Effector CD8-positive, alpha-beta T cell (primary cell): ENCODE data around the gene TRIP6.

Experiments
- DNase-seq: peaks from one replicate; lab custom pipeline; 2025; lab: John Stamatoyannopoulos, UW
- total RNA-seq, 4 experiments: gene quantifications; one replicate each; lab custom pipeline; 2026; lab: John Stamatoyannopoulos, UW

Gene TRIP6, protein sequence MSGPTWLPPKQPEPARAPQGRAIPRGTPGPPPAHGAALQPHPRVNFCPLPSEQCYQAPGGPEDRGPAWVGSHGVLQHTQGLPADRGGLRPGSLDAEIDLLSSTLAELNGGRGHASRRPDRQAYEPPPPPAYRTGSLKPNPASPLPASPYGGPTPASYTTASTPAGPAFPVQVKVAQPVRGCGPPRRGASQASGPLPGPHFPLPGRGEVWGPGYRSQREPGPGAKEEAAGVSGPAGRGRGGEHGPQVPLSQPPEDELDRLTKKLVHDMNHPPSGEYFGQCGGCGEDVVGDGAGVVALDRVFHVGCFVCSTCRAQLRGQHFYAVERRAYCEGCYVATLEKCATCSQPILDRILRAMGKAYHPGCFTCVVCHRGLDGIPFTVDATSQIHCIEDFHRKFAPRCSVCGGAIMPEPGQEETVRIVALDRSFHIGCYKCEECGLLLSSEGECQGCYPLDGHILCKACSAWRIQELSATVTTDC
- total RNA-seq = 6.1 to 12.4 (median 9.5) reads per million in 4 experiments

DNA sequence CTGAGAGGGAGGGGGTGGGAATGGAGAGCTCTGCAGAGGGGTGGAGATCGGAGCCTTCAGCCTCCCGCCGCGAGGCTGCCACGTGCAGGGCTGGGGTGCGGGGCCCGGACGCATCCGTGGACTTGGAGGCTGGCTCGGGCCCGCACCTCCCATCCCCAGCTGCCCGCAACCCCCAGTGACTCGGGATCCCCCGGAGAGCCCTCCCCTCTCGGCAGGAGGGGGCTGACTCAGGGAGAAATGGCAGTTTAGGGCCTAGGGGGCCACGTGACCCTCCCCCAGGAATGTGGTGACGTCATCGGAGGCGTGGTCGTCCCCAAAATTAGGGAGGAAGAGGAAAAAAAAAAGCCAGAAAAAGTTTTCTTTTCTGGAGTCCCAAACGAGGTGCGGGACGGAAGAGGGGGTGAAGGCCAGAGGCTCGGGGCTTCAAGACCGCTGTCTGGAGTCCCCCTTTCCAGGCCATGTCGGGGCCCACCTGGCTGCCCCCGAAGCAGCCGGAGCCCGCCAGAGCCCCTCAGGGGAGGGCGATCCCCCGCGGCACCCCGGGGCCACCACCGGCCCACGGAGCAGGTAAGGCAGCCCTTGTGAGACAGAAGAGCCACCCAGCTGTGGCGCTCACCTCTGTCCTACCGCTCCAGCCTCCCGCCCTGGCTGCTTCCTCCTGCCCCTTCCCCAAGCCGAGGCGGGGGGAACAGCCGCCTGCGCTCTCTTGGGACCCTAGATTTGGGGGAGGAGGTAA is at the start of gene TRIP6:
Gene TRIP6, plus strand, starts transcription at position 348 of the 736 bp plus-strand sequence. Its CDS starts 111 bp downstream, at position 459.
- peak; percentile 31 for DNase-seq

DNA sequence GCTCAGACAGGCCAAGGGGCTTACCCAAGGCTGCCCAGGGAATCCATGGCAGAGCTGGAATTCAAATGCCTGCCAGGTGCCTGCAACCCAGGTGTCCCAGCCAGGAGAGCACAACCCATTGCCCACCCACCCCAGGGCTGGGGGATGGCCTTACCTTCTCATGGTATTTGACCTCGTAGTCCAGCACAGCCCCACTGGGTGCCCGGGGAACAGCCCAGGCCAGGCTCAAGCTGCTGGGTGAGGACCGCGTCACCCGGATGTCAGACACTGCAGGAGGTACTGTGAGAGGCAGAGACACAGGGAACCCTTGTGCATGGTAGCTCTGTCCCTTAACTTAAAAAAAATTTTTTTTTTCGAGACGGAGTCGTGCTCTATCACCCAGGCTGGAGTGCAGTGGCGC is 48.8 kb upstream of the TRIP6 start:
- no peak for DNase-seq

DNA sequence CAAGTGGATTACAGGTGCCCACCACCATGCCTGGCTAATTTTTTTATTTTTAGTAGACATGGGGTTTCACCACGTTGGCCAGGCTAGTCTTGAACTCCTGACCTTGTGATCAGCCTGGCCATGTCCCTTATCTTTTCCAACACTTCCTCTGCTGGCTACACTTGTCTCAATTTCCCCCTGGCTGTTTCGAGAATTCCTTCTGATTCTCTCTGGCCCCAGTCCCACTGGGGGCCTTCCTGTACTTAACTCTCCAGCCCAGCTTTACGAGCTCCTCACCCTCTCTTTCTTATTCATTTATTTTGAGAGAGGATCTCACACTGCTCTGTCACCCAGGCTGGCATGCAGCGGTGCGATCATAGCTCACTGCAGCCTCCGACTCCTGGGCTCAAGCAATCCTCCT is 48.4 kb upstream of the TRIP6 start:
- DNase-seq = no peak

DNA sequence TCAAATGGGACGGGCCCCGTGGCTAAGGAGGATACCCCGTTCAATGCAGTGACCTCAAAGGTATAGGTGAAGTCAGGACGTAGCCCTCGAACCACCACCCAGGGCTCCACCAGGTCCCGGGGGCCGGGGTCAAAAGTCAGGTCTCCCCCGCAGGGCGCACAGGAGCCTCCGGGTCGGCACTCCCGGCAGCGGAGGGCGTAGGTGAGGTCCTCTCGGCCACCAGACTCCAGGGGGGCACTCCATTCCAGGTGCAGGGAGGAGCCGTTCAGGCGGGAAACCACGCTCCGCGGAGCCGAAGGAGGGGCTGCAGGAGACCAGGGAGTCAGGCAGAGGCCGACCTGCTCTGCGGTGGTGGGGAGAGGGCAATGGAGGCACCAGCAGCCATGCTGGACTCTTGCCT is 47.6 kb upstream of the TRIP6 start:
- no peak for DNase-seq

DNA sequence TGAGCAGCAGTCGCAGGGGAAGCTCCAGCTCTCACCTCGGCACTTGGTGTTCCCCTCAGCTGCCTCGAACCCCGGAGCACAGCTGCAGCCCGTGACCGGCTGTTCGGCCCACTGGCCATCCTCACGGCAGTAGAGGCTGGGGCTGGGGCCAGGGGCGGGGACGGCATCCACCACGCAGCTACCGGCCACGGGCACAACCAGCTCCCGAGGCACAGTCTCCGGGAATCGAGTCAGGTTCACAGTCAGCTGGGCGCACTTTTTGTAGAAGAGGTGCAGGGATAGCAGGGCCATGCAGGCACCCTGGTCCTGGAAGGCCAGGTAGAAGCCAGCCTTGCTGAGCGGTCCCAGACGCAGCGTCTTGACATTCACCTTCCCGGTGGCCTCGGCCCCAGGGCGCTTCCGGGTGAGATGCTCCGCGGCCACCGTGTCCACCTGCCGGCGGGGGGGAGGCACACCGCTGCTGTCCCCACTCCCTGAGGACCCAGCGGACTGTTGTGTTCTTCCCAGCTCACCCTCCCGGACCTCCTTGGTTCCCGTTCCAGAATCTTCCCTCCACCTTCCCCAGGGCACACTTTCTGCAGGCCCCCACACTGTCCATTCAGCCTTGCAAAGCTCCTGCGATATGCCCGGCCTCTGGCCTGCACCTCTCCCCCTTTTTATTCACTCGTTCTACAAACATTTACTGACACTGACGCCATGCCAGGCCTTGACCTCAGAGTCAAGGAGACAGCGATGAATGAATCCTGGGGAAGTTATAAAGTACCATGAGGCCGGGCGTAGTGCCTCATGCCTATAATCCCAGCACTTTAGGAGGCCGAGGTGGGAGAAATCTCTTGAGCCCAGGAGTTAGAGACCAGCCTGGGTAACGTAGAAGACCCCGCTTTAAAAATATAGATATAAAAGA is 44.7 kb upstream of the TRIP6 start:
- DNase-seq = no peak

DNA sequence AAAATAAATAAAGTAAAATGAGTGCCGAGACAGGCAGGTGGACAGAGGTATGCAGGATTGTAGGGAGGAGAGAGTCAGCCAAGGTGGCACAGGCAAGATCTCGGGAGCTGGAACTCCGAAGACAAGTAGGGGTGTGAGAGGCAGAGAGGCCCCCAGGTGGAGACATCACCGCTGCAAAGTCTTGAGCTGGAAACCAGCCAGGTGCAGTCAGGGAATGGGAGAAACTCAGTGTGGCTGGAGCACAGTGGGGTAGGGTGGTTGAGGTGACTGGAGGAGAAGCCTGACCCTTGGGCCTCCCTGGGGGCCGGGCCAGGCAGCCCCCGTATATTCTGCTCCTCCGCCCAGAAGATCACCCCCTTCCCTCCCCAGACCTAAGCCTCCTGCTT is 44.1 kb upstream of the TRIP6 start:
- DNase-seq = no peak

DNA sequence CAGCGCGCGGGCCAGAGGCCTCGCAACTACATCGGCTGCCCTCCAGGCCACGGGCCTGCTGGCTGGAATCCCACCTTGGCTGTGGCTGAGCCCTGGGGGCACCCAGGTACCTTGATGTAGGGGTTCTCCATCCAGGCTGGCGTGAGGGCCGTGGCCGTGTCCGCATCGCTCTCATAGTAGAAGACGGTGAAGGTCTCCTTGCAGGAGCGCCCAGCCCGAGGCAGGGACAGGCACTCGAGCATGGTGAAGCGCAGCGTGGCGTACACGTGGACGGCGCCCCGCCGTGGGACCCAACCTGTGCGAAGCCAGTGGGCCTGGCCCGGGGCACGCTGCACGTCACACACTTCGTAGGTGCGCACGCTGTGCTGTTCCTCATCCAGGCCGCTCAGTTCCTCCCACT is 43.7 kb upstream of the TRIP6 start:
- no peak for DNase-seq

DNA sequence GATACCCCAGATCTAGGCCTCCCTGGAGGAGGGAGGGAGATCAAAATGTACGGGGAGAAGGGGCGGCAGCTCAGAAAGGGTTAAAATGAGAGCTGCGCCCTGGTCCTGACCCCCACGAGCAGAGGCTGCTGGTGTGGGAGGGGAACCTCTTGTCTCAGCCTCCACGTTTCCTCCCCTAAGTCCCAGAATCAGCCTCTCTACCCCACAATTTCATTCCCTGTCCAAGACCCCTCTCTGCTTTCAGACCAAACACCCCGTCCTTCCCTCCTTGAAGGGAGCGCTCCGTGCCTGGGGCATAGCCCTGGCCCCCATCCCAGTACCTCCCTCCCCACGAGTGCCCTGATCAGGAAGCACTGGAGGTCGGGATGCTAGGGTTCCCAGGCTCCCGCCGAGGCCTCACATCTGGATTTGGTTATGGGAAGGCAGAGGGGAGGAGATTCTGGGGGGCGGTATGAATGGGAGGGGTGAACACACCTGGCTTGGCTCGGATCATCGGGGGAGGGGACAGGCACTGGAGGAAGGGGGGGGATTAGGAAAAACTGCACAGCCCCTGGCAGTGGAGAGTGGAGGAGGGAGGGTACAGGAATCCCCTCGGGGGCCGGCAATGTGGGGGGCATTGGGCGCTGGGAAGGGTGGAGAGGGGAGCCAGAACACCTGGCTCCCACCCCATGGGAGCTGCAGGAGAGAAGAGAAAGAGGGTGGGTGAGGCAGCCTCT is 42.5 kb upstream of the TRIP6 start:
- no peak for DNase-seq

DNA sequence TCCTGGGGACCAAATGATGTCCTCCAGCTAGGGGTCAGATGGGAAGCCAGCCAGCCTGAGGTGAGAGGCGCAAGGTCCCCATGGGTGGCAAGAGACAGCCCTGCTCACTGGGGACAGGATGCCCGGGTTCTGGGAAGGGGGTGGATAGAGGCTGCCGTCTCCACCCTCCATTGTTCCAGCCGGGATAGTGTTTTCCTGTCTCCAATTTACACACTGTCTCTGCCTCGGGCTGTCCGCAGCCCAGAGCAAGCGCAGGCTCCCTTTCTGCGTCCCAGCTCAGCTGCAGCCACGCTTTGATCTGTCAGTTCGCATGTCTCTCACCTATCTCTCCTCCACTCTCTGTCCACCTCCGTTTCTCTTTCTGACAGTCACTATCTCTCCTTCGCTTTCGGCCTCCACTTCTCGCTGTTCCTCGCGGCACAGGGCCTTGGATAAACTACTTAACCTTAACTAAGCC is 41.9 kb upstream of the TRIP6 start:
- no peak for DNase-seq

DNA sequence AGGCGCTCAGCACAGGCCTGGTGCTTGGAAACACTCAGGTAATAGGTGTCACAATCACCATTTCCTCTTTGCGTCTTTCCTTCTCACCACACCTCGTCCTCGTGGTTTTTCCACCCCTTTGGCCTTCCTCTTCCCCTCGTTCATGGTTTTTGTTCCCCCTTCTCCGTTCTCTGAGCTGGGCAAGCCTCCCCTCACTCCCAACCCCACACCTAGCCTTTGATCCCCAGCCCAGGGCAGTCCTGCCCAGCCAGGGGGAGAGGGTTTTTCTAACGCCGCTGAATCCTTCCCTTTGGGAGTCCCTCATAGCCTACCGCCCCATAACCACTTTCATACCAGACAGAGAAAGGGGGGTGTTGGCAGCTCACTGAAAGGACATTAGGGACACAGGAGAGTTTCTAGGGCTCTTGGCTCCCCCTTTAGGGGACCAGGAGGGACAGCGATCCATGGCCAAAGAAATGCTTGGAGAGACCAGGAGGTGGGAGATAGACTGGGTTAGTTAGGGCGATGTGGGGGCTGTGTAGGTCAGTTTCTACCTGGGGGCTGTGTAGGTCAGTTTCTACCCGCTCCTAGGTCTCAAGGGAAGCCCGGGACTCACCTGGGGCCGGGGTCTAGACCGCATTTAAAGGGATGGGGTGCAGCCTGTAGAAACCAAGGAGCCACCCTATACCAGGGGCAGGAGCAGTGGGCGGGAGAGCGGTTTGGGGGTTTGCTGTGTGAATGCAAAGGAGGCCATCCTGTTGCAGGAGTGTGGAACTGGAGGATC is 41.3 kb upstream of the TRIP6 start:
- DNase-seq = no peak

DNA sequence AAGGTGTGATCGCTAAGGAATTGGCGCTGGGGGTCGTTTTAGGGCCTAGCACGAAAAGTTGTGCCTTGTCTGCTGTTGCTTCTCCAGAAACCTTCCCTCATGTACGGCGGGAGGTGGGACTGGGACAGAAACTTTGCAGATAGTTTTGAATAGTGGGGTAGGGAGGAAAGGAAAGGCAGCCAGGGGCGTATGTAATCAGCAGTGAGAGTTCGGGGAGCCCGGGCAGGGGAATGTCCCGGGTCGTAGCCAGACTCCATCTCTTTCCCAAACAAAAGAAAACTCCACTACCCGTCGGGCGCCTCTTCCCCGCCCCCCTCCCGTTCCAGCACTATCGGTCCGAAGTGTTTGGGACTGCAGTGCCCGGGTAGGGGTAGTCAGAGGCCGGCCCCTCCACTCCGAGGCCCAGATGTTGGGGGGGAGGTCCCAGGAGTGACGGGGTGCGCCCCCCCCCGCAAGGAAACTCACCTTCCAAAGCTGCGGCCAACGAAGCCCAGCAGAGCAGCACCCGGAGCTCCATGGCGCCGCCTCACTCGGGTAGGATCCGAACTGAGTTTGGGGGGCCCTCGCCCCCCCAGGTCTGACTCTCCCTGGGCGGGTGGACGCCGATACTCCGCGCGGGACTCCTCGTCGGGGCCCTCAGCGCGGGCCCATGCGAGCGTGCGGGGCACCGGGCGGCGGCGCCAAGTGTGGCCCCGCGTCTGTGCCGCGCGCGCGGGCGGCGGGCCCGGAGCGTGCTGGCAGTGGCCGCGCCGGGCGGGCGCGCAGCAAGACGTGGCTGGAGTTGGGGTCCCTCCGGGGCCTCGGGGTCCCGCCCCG is 40.5 kb upstream of the TRIP6 start:
- DNase-seq = no peak

DNA sequence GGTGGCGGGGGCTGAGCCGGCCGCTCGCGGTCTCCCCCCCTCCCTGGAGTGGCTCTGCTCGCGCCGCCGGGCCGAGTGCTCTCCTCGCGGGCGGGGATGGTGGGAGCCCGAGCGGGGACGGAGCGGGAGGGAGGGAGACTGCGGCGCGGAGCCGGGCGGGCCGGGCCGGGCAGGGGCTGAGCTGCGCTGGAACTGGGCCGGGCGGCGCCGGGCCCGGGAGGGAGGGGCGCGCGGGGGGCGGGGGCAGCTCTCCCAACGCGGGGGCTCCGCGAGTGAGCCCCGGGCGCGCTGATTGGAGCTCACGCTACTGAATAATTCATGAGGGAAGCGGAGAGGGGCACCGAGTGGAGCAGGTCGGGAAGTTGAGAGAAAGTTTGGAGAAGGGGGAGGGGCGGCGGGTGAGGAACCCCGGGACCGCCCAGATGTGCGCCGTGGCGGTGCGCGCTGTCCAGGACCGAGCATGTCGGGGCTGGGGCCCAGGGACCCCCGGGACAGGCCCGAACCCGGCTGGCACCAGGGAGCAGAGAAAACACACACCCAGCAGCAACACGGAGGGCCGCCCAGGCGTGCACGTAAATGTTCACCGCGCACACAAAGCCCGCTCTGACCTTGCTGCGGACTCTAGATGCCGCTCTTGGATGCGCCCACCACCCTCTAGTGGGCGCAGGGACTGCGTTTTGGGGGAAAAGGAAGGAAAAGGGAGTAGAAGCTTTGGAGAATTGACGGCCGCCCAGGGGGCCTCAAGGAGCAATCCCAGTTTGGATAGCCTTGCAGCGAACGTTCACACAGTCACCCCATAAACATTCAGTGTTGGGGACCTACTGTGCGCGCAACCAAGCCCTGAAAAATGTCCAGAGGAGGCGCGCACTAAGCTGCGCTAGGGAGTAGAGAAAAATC is 39.6 kb upstream of the TRIP6 start, which contains the start of gene EPHB4:
Gene EPHB4, minus strand, starts transcription at position 194 of the 897 bp plus-strand sequence. CDS start 493 bp downstream, outside the sequence.
- no peak for DNase-seq

DNA sequence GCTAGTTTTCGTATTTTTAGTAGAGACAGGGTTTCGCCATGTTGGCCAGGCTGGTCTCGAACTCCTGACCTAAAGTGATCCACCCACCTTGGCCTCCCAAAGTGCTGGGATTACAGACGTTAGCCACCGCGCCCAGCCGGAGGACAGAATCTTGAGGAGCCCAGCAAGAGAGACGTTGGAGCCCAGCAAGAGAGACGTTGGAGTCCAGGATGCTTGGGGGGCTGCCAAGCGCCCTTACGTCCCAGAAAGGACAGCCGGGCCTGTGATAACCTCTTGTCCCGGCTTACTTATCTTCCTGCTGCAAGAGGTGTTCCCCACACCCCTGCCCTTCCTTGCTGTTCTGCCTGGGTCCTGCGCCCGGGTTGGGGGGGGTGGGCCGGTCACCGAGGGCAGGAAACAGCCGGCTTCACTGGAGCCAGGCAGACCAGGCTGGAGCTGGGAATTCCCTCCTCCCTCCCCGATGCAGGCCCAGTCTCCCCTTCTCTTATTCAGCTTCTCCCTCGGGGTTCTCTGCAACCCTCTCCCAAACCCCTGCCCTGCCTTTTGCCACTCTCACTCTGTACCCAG is 38.0 kb upstream of the TRIP6 start:
- no peak for DNase-seq

DNA sequence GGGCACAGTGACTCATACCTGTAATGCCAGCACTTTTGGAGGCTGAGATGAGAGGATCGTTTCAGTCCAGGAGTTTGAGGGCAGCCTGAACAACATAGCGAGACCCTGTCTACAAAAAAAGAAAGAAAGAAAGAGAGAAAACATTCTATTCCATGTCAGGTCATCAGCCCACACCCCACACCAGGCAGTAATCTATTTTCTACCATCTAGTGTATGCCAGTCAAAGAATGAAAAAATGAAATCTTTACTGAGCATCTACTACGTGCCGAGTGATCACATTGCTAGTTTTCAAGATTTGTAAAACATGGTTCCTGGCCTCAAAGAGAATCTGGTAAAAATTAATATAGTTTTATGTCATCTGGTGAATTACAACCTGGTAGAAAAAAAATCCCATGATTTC is 36.8 kb upstream of the TRIP6 start:
- DNase-seq = no peak

DNA sequence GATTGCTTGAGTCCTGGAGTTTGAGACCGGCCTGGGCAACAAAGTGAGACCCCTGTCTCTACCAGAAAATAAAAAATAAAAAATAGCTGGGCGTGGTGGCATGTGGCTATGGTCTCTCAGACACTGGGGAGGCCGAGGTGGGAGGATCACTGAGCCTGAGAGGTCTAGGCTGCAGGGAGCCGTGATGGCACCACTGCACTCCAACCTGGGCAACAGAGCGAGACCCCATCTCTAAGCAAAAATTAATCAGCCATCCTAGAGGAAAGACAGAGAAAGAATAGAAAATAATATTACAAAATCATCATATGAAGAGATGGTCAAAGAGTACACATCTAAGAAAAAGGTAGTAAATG is 34.9 kb upstream of the TRIP6 start:
- no peak for DNase-seq

DNA sequence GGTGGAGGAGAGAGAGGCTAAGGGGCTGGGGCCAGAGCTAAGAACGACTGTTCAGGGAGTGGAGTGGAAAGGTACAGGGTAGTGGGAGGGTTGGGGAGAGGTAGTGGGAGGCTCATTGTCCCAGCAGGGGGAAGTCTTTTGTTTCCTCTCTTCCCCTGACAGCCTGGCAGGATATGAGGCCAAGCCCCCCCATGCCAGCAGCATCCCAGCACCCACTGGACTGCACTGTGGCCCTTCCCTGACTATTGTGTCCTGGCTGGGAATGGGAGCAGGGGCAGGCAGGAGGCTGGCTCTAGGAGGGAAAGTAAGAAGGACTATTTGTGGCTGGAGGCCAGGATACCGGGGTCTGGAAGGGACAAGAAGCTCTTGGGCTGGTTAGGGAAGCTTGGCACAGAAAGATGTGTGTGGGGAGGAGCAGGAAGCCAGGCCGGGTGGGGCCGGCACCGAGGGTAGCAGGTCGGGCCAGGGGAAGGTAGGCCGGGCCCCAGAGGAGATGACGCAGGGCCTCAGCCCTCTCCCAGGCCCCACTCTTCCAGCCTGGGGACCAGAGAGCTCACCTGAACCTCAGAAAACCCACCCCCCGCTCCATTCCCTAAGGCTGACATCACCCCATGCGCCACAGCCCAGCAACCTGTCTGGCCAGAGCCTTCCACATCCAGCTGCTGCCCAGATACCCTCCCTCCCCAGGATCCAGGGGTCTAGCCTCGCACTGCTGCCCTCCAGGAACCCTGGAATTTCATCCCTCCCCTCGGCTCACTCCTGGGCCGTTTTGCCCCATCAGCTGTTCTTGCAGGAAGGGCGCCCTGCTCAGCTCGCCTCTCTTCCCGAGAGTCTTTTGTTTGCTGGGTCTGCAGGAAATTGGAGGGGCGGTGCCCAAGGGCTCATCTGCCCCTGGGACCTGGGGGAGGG is 31.0 kb upstream of the TRIP6 start:
- no peak for DNase-seq

DNA sequence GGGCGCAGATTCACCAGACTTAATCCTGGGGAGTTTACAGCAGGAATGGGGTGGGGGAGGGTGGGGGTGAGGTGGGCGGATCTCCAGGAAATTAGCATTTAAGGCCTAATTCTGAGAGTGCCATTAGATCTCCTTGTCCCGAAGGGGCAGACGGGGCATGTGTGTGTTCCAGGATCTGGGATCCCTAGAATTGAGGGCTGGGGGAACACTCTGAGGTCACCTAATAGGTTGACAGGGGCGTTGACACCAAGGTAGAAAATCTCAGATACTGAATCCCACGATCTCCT is 30.4 kb upstream of the TRIP6 start:
- no peak for DNase-seq
